GM23338 (cell line): ENCODE results near the gene SLC26A11. TPM values are rescaled to one million over a fixed set of nuclear protein-coding genes. Genes with fewer than 3 reads are reported as not detected.
"Not testable (repeated sequence)": the region's sequence is repeated elsewhere in the genome, so short reads cannot be mapped to it uniquely, and the experiment has no call there.

ENCODE experiments used
- ATAC-seq: fragments of 200-7000 bp; cut with Tn5 transposase; 3 replicates; pipeline ENCODE4 v1.9.1; 2020
- DNase-seq: peaks from one replicate; pipeline ENCODE4 v3.0.0-alpha.2; 2015; ENCODE audit warnings: low spot score
- H2AFZ ChIP-seq: fragments of 200-600 bp; sonication (generic); 2 replicates; pipeline ENCODE4 v1.8.0; 2016; ENCODE audit warnings: antibody characterized with exemption, mild to moderate bottlenecking, moderate library complexity
- H3F3A ChIP-seq: fragments of 200-600 bp; sonication (generic); replicated peaks from 2 replicates; pipeline ENCODE4 v1.8.0; 2017; ENCODE audit warnings: antibody characterized with exemption, mixed run types, low read depth
- H3K27ac ChIP-seq: fragments of 200-600 bp; sonication (generic); 2 replicates; pipeline ENCODE4 v1.6.1; 2016; ENCODE audit warnings: low read depth
- H3K27me3 ChIP-seq: fragments of 200-600 bp; sonication (generic); 2 replicates; pipeline ENCODE4 v1.8.0; 2016; ENCODE audit warnings: mild to moderate bottlenecking, mixed run types, moderate library complexity; ENCODE audit not compliant: insufficient read depth
- H3K36me3 ChIP-seq: fragments of 200-600 bp; sonication (generic); 2 replicates; pipeline ENCODE4 v1.8.0; 2016; ENCODE audit warnings: mild to moderate bottlenecking; ENCODE audit not compliant: insufficient read depth
- H3K4me1 ChIP-seq: fragments of 200-600 bp; sonication (generic); 2 replicates; pipeline ENCODE4 v1.8.0; 2016; ENCODE audit warnings: mild to moderate bottlenecking, moderate library complexity; ENCODE audit not compliant: insufficient read depth
- H3K4me2 ChIP-seq: fragments of 200-600 bp; sonication (generic); 2 replicates; pipeline ENCODE4 v1.7.1; 2017; ENCODE audit warnings: mixed run types
- H3K4me3 ChIP-seq: fragments of 200-600 bp; sonication (generic); 2 replicates; pipeline ENCODE4 v1.6.1; 2016; ENCODE audit warnings: mixed run types
- H3K79me2 ChIP-seq: fragments of 200-600 bp; sonication (generic); replicated peaks from 2 replicates; pipeline ENCODE4 v1.8.0; 2017; ENCODE audit warnings: mild to moderate bottlenecking; ENCODE audit not compliant: insufficient read depth
- H3K9me2 ChIP-seq: fragments of 200-600 bp; sonication (generic); 2 replicates; pipeline ENCODE4 v1.8.0; 2017; ENCODE audit not compliant: insufficient read depth
- H4K20me1 ChIP-seq: fragments of 200-600 bp; sonication (generic); replicated peaks from 2 replicates; pipeline ENCODE4 v1.8.0; 2017; ENCODE audit warnings: mild to moderate bottlenecking; ENCODE audit not compliant: insufficient read depth
- H3K27ac Mint-ChIP-seq: 2 replicates; pipeline ENCODE4 v1.8.0; 2020; ENCODE audit warnings: inconsistent platforms, mild to moderate bottlenecking, moderate library complexity, mixed read lengths
- H3K27me3 Mint-ChIP-seq: 3 replicates; pipeline ENCODE4 v1.8.0; 2022; ENCODE audit warnings: low read depth, mild to moderate bottlenecking, moderate library complexity, mixed read lengths, inconsistent platforms; ENCODE audit not compliant: insufficient read depth, poor library complexity
- H3K36me3 Mint-ChIP-seq: 3 replicates; pipeline ENCODE4 v1.8.0; 2021; ENCODE audit warnings: low read depth, mild to moderate bottlenecking, inconsistent platforms, moderate library complexity, mixed read lengths
- H3K4me1 Mint-ChIP-seq: 3 replicates; pipeline ENCODE4 v1.8.0; 2020; ENCODE audit warnings: mild to moderate bottlenecking, inconsistent platforms, mixed read lengths
- H3K4me3 Mint-ChIP-seq: 3 replicates; pipeline ENCODE4 v1.8.0; 2021; ENCODE audit warnings: moderate library complexity, mild to moderate bottlenecking, inconsistent platforms, mixed read lengths
- H3K9me3 Mint-ChIP-seq: 3 replicates; pipeline ENCODE4 v1.8.0; 2020; ENCODE audit warnings: moderate library complexity, mild to moderate bottlenecking, inconsistent platforms, mixed read lengths
- CTCF ChIP-seq, 2 experiments: fragments of 200-600 bp in 1 of 2; sonication (generic) in 1 of 2; conservative IDR thresholded peaks; 2 replicates each; pipeline versions ENCODE4 v1.5.1 to v1.6.1; 2016 to 2017; ENCODE audit warnings: antibody characterized with exemption in 2 of 2, low read depth in 2 of 2, mild to moderate bottlenecking in 2 of 2, moderate library complexity in 1 of 2
- EZH2 ChIP-seq: fragments of 200-600 bp; sonication (generic); IDR thresholded peaks from one replicate; pipeline ENCODE4 v1.8.0; 2017; ENCODE audit warnings: antibody characterized with exemption, mild to moderate bottlenecking, low read depth; ENCODE audit not compliant: unreplicated experiment
- EZH2phosphoT487 ChIP-seq: fragments of 200-600 bp; sonication (generic); IDR thresholded peaks from one replicate; pipeline ENCODE4 v1.8.1; 2018; ENCODE audit warnings: antibody characterized with exemption; ENCODE audit not compliant: unreplicated experiment
- NANOG ChIP-seq: IDR thresholded peaks from 2 replicates; pipeline ENCODE4 v1.6.1; 2016; ENCODE audit warnings: antibody characterized with exemption, borderline replicate concordance
- POLR2AphosphoS5 ChIP-seq: IDR thresholded peaks from 2 replicates; pipeline ENCODE4 v1.6.1; 2016; ENCODE audit warnings: antibody characterized with exemption, low read depth
- STAT1 ChIP-seq: IDR thresholded peaks from one replicate; pipeline ENCODE4 v1.6.1; 2016; ENCODE audit warnings: antibody characterized with exemption; ENCODE audit not compliant: unreplicated experiment
- ZNF114 ChIP-seq: fragments of 250-450 bp; sonication (Bioruptor Pico); IDR thresholded peaks from 2 replicates; pipeline ENCODE4 v1.5.0; 2020; ENCODE audit warnings: mild to moderate bottlenecking, moderate library complexity
- polyA plus RNA-seq: library from polyadenylated mRNA; unstranded; fragments of >200 nt; fragmentation: Nextera tagmentation; extraction: Ambion mirVana; gene quantifications from 2 replicates; pipeline ENCODE4 v1.2.1, GENCODE V29; 2016
- total RNA-seq: library from RNA; depleted of rRNA; stranded (reverse); fragments of >200 nt; shearing (Covaris generic); gene quantifications from 2 replicates; pipeline ENCODE4 v1.2.3, GENCODE V29; 2014

The SLC26A11 gene
- total and polyA plus RNA-seq, 2 experiments from 2014 or later, result 10.9 to 23.0 TPM

DNA sequence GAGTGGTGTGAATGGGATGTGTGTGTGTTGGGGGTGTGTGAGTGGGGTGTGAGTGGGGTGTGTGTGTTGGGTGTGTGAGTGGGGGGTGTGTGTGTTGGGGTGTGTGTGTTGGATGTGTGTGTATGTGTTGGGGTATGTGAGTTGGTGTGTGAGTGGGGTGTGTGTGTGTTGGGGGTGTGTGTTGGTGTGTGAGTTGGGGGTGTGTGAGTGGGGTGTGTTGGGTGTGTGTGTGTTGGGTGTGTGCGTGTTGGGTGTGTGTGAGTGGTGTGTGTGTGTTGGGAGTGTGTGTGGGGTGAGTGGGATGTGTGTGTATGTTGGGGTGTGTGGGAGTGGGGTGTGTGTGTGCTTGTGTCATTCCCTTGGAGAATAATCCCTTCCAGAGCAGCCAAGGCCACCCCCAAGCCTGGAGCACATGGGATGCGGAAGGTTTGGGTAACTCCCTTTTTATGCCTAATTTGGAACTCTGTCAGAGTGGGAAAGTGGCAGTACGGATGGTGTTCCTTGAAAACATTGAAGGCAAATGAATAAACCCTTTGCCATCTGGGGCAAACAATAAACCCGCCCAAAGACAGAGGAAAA lies 54.7 kb downstream of the SLC26A11 start (continued):
- no peak for TF ChIP-seq CTCF (conservative IDR thresholded peaks at IDR 0.05; ENCODE audit: low read depth in 2 of 2)
- no peak for TF ChIP-seq NANOG
- TF ChIP-seq STAT1, result no peak
- no peak for TF ChIP-seq ZNF114 (CRISPR knock-in tag)
- no peak for TF ChIP-seq EZH2
- no peak for TF ChIP-seq POLR2AphosphoS5

DNA sequence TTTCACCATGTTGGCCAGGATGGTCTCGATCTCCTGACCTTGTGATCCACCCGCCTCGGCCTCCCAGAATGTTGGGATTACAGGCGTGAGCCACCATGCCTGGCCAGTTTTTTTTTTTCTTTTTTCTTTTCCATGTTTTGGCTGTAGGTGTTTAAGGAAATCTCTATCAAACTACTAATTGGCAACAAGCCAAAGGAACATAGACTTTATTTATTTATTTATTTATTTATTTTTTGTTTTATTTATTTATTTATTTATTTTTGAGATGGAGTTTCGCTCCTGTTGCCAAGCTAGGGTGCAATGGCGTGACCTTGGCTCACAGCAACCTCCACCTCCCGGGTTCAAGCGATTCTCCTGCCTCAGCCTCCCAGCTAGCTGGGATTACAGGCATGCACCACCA lies 55.6 kb downstream of the SLC26A11 start:
- peaks cover 14% of the 10 kb centered on the region for H3K4me1 Mint-ChIP-seq

DNA sequence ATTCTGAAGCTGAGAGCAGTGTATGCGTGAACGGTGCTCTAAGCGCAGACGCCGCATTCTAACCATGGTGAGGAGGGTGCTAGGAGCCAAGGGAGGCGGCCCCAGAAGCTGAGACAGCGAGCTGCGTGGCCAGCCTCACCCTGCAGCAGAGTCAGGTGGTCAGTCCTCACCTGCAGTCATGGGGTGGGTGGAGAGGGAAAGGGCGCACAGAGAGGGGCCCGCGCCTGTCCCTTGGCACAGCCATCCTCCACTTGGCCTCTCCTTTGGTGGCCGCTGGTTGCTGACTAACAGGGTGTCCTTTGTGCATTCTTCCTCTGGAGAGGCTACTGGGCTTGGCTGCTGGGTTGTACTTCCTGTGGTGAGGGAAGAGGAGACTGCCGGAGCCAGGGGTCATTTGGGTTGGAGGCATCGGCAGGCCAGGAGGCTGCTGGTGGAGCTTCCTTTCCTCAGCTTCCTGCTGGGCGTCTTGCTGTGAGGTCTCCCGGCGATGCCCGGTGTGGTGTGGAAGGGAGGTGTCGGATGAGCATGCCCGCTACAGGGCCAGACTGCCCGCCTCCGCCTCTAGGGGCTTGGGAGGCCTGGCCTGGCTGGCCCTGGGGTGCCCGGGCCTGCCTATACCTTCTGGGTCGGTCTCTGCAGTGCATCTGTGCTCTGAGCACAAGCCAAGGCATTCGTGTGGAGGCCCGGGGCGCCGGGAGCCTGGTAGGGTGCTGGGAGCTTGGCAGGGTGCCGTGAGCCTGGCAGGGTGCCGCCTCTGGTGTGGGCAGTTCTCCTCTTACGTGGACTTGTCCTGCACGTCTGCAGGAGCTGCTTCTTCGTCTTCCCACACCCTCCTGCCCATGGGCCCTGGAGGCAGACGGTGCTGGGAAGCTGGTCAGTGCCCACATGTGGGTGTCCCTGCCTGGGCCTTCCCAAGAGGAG lies 57.8 kb downstream of the SLC26A11 start:
- no peaks in the 10 kb centered on the region; the same call in 2 of the 3 replicates for H3K9me3 Mint-ChIP-seq
- ATAC-seq, result peak; percentile 51

More for the DNA sequence above, 55.6 kb downstream of the SLC26A11 start:
- H3K36me3 Mint-ChIP-seq, result peaks cover 24% of the 10 kb centered on the region
- H3K27ac ChIP-seq, H2AFZ ChIP-seq, H3K4me3 ChIP-seq, H3K27ac Mint-ChIP-seq, H3K27me3 ChIP-seq, DNase-seq, H3K9me2 ChIP-seq, H3K36me3 ChIP-seq, H3K4me2 ChIP-seq, ATAC-seq, H3K79me2 ChIP-seq, H3K4me3 Mint-ChIP-seq, H3F3A ChIP-seq, H3K4me1 ChIP-seq, H3K9me3 Mint-ChIP-seq: not testable (repeated sequence)
- 0 out of 2 replicates have a peak, but pooled peaks cover 10% of the 10 kb centered on the region for H4K20me1 ChIP-seq
- peaks cover 21% of the 10 kb centered on the region for H3K27me3 Mint-ChIP-seq

More for the DNA sequence above, 57.8 kb downstream of the SLC26A11 start:
- no peak for DNase-seq
- H3K27me3 Mint-ChIP-seq, result peaks cover 17% of the 10 kb centered on the region
- no peaks in the 10 kb centered on the region for H3K4me1 ChIP-seq
- H3K9me2 ChIP-seq, result no peaks in the 10 kb centered on the region
- H3K4me3 ChIP-seq, result no peak overlapping the region
- H3K36me3 ChIP-seq, result no peaks in the 10 kb centered on the region
- no peak overlapping the region for H3K4me3 Mint-ChIP-seq
- H3K27ac ChIP-seq, result no peak overlapping the region
- H2AFZ ChIP-seq, result no peak overlapping the region
- TF ChIP-seq NANOG, result no peak
- TF ChIP-seq EZH2phosphoT487, result no peak
- no peak overlapping the region for H3K27ac Mint-ChIP-seq
- peaks cover 10% of the 10 kb centered on the region for H3K4me1 Mint-ChIP-seq
- H3K27me3 ChIP-seq, result no peaks in the 10 kb centered on the region
- H3K79me2 ChIP-seq, result no peaks in the 10 kb centered on the region
- H3K4me2 ChIP-seq, result no peak overlapping the region
- peaks cover 27% of the 10 kb centered on the region for H3K36me3 Mint-ChIP-seq
- peaks cover 3% of the 10 kb centered on the region; the same call in 1 of the 2 replicates for H3F3A ChIP-seq
- peaks cover 14% of the 10 kb centered on the region; the same call in 1 of the 2 replicates for H4K20me1 ChIP-seq
